Tibial nerve (tissue), 4 donors: ENCODE measurements around the gene L3MBTL2. TPM values are rescaled to one million over a fixed set of nuclear protein-coding genes. Genes with fewer than 3 reads are reported as not detected.
"Not testable (repeated sequence)": the region's sequence is repeated elsewhere in the genome, so short reads cannot be mapped to it uniquely, and the experiment has no call there.

Source experiments
- DNase-seq, 2 donors: peaks; one replicate each; pipeline ENCODE4 v3.0.0-alpha.2; 2019; ENCODE audit warnings: low spot score in 2 of 2
- H3K27ac ChIP-seq, 4 donors: fragments of 200-600 bp; sonication (generic) in 3 of 4; one replicate each; pipeline ENCODE4 v1.5.1; 2017 to 2019; ENCODE audit warnings: mild to moderate bottlenecking in 1 of 4
- H3K27me3 ChIP-seq, 2 donors: fragments of 200-600 bp; sonication (generic) in 1 of 2; one replicate each; pipeline versions ENCODE4 v1.5.1 to v1.6.0; 2017 to 2019
- H3K36me3 ChIP-seq, 3 donors: fragments of 200-600 bp; sonication (generic); one replicate each; pipeline ENCODE4 v1.5.1; 2018 to 2019
- H3K4me1 ChIP-seq, 4 donors: fragments of 200-600 bp; sonication (generic) in 3 of 4; one replicate each; pipeline ENCODE4 v1.5.1; 2017 to 2019
- H3K4me3 ChIP-seq, 4 donors: fragments of 200-600 bp; sonication (generic) in 3 of 4; one replicate each; pipeline ENCODE4 v1.5.1; 2017 to 2019; ENCODE audit warnings: mild to moderate bottlenecking in 1 of 4, moderate library complexity in 1 of 4
- H3K9me3 ChIP-seq, 4 donors: fragments of 200-600 bp; sonication (generic) in 3 of 4; one replicate each; pipeline ENCODE4 v1.5.1; 2017 to 2019
- EP300 ChIP-seq, 2 donors: sonication (generic); formaldehyde crosslinking; IDR thresholded peaks; one replicate each; pipeline ENCODE4 v1.6.1; 2017; ENCODE audit warnings: antibody characterized with exemption in 2 of 2, mild to moderate bottlenecking in 1 of 2
- POLR2A ChIP-seq, 2 donors: fragments of 450-650 bp; IDR thresholded peaks; one replicate each; pipeline ENCODE4 v1.6.1; 2017; ENCODE audit warnings: antibody characterized with exemption in 2 of 2, mild to moderate bottlenecking in 2 of 2, moderate library complexity in 2 of 2
- WGBS, 2 donors: methylation state at CpG; one replicate each; pipeline ENCODE4 v1.1.5; 2018; 5-methylcytosine and 5-hydroxymethylcytosine counted together
- total RNA-seq, 4 donors: library from RNA; depleted of rRNA; stranded (reverse); fragments of >200 nt; gene quantifications; one replicate each; pipeline ENCODE4 v1.1.0, GENCODE V29; 2016
- TF ChIP-seq, protein P1 (sequence below), 5 experiments: fragments of 200-600 bp in 3 of 5; fragments of 450-650 bp in 2 of 5; sonication (generic) in 3 of 5; IDR thresholded peaks; one replicate each; pipeline ENCODE4 v1.5.1; 2016 to 2019; ENCODE audit warnings: antibody characterized with exemption in 5 of 5, mild to moderate bottlenecking in 3 of 5, moderate library complexity in 2 of 5

Gene L3MBTL2
- total RNA-seq, 4 donors from 2014 or later: 21.2 to 27.4 (median 24.3) TPM

DNA sequence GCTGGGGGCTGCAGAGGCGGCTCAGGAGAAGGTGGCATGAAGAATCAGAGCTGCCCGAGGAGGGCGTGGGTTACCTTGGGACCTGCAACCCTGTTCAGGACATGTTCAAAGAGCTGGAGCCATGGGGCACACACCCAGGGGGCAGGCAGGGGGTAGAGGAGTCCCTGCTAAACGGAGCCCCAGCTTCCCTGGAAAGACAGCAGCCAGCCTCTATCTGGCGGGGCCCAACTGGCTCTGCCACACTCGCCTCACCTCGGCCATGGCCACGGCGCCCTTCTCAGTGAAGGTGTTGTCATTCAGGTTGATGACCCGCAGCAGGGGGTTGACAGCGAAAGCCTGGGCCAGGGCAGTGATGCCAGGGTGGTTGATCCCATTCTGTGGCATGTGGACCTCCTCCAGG lies 52.6 kb downstream of the L3MBTL2 start:
- Histone ChIP-seq H3K36me3 (peaks cover 5 to 100% (median 14%) of the 10 kb centered on the region in 3 donors), H3K4me1 (no peaks in the 10 kb centered on the region), H3K4me3 (no peak overlapping the region), H3K27ac (no peak overlapping the region), H3K9me3 (no peaks in the 10 kb centered on the region), H3K27me3 (no peaks in the 10 kb centered on the region)
- TF ChIP-seq POLR2A (IDR thresholded peaks at IDR 0.05) (no peak), EP300 (IDR thresholded peaks at IDR 0.05) (no peak)
- TF ChIP-seq, protein P1, sequence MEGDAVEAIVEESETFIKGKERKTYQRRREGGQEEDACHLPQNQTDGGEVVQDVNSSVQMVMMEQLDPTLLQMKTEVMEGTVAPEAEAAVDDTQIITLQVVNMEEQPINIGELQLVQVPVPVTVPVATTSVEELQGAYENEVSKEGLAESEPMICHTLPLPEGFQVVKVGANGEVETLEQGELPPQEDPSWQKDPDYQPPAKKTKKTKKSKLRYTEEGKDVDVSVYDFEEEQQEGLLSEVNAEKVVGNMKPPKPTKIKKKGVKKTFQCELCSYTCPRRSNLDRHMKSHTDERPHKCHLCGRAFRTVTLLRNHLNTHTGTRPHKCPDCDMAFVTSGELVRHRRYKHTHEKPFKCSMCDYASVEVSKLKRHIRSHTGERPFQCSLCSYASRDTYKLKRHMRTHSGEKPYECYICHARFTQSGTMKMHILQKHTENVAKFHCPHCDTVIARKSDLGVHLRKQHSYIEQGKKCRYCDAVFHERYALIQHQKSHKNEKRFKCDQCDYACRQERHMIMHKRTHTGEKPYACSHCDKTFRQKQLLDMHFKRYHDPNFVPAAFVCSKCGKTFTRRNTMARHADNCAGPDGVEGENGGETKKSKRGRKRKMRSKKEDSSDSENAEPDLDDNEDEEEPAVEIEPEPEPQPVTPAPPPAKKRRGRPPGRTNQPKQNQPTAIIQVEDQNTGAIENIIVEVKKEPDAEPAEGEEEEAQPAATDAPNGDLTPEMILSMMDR (IDR thresholded peaks at IDR 0.05): no peak
- DNase-seq: no peak
- 83 to 87% methylated on average over 9 to 10 of the region's 11 CpGs for WGBS, 2 donors

DNA sequence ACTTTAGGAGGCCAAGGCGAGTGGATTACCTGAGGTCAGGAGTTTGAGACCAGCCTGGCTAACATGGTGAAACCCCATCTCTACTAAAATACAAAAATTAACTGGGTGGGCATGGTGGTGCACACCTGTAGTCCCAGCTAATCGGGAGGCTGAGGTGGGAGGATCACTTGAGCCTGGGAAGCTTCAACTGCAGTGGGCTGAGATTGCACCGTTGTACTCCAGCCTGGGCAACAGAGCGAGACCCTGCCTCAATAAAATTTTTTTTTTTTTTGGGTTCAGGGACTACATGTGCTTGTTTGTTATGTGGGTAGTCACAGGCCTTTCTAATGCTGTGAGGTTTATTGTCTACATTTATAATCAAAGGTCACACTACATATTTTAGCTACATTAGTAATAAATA lies 54.6 kb downstream of the L3MBTL2 start:
- not testable (repeated sequence) for H3K27me3 ChIP-seq, H3K27ac ChIP-seq, DNase-seq, H3K4me3 ChIP-seq, H3K9me3 ChIP-seq, H3K4me1 ChIP-seq
- peaks cover 0 to 100% (median 9%) of the 10 kb centered on the region in 3 donors for H3K36me3 ChIP-seq
- WGBS, 2 donors: 96 to 98% methylated on average over 4 of the region's 4 CpGs

DNA sequence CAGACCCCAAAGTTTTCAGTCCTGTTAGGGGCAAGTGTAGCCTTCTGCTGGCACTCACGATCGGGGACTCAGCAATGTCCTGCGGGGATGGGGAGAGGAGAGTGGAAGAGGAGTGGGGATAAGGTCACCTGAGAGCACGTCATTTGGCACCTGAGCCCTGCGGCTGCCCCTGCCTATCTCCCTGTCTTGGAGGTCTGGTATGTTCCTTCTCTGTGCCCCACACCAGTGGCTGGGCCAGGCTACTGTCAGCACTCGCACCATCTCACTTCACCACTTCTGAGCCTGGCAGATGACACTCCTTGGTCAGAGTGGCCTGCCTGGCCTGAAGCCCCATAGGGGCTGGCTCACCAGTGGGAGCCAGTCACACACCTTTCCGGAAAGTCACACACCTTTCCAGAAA lies 55.8 kb downstream of the L3MBTL2 start:
- Histone ChIP-seq H3K4me1 (no peaks in the 10 kb centered on the region), H3K36me3 (peaks cover 0 to 100% (median 4%) of the 10 kb centered on the region in 3 donors), H3K27ac (no peak overlapping the region), H3K9me3 (no peaks in the 10 kb centered on the region), H3K4me3 (no peak overlapping the region), H3K27me3 (no peaks in the 10 kb centered on the region)
- TF ChIP-seq POLR2A (IDR thresholded peaks at IDR 0.05) (no peak), EP300 (IDR thresholded peaks at IDR 0.05) (no peak)
- TF ChIP-seq, protein P1 (IDR thresholded peaks at IDR 0.05): no peak
- 93 to 94% methylated on average over 7 of the region's 7 CpGs for WGBS, 2 donors
- no peak for DNase-seq

GRCh38 chr22:41261541-41262249 lies 56.6 kb downstream of the L3MBTL2 start:
- Histone ChIP-seq H3K27ac (no peak overlapping the region), H3K9me3 (no peaks in the 10 kb centered on the region), H3K36me3 (peaks cover 0 to 100% (median 0%) of the 10 kb centered on the region in 3 donors), H3K27me3 (no peaks in the 10 kb centered on the region), H3K4me1 (no peaks in the 10 kb centered on the region), H3K4me3 (no peak overlapping the region)
- 79 to 82% methylated on average over 8 to 9 of the region's 12 CpGs for WGBS, 2 donors
- TF ChIP-seq EP300 (IDR thresholded peaks at IDR 0.05) (no peak), POLR2A (IDR thresholded peaks at IDR 0.05) (no peak)
- TF ChIP-seq, protein P1 (IDR thresholded peaks at IDR 0.05): no peak
- no peak for DNase-seq

DNA sequence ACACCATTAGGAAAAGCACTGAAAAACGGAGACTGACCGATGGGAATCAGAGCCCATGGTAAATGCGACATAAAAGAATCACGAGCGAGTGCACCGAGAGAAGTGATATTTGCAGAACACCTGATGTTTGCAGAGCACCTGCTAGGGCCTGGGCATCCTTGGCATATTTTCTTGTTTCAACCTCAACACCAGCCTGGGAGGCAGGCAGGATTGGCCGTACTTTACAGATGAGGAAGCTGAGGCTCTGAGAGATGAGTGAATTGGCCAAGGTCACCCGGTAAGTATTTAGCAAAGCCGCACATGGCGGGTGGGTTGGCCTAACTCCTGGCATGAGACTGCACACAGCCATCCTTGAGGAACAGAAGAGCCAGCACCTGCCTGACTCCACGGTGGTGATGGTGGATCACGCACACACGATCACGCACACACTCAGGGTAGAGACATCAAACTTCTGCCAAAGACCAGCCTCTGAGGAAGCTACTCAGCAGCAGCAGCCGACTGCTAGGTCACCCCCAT lies 57.2 kb downstream of the L3MBTL2 start:
- no peak for DNase-seq
- 86 to 92% methylated on average over 14 to 15 of the region's 15 CpGs for WGBS, 2 donors
- H3K27me3 ChIP-seq: no peaks in the 10 kb centered on the region
- no peaks in the 10 kb centered on the region for H3K4me1 ChIP-seq
- H3K4me3 ChIP-seq: no peak overlapping the region
- no peak overlapping the region for H3K27ac ChIP-seq
- H3K9me3 ChIP-seq: no peaks in the 10 kb centered on the region
- TF ChIP-seq, protein P1 (IDR thresholded peaks at IDR 0.05): no peak
- no peak for TF ChIP-seq POLR2A (IDR thresholded peaks at IDR 0.05)
- no peak for TF ChIP-seq EP300 (IDR thresholded peaks at IDR 0.05)
- peaks cover 0 to 100% (median 0%) of the 10 kb centered on the region in 3 donors for H3K36me3 ChIP-seq
